Chondrocyte (in vitro differentiated cells): Measurements from ENCODE around the gene FAT4. TPM values are rescaled to one million over a fixed set of nuclear protein-coding genes. Genes with fewer than 3 reads are reported as not detected.

Experiments used
- DNase-seq: peaks from one replicate; pipeline ENCODE4 v3.0.0; 2021; ENCODE audit warnings: mixed read lengths, low spot score
- H3K27ac Mint-ChIP-seq: one replicate; pipeline ENCODE4 v1.8.0; 2021; ENCODE audit warnings: mild to moderate bottlenecking, moderate library complexity, mixed read lengths; ENCODE audit not compliant: unreplicated experiment
- H3K27me3 Mint-ChIP-seq: 2 replicates; pipeline ENCODE4 v1.8.0; 2021; ENCODE audit warnings: low read depth, mixed read lengths
- H3K36me3 Mint-ChIP-seq: 2 replicates; pipeline ENCODE4 v1.8.0; 2021; ENCODE audit warnings: low read depth, mixed read lengths
- H3K4me1 Mint-ChIP-seq: 2 replicates; pipeline ENCODE4 v1.8.0; 2021; ENCODE audit warnings: low read depth, mild to moderate bottlenecking, mixed read lengths
- H3K4me3 Mint-ChIP-seq: one replicate; pipeline ENCODE4 v1.8.0; 2021; ENCODE audit warnings: mild to moderate bottlenecking, moderate library complexity, mixed read lengths; ENCODE audit not compliant: unreplicated experiment
- H3K9me3 Mint-ChIP-seq: 2 replicates; pipeline ENCODE4 v1.8.0; 2021; ENCODE audit warnings: low read depth, mixed read lengths
- total RNA-seq: library from RNA; stranded (reverse); gene quantifications from 3 replicates; pipeline ENCODE4 v1.2.1, GENCODE V29; 2021
- TF ChIP-seq, protein P1 (sequence below): fragments of 200-600 bp; sonication (generic); IDR thresholded peaks from 2 replicates; pipeline ENCODE4 v1.5.0; 2021; ENCODE audit warnings: antibody characterized with exemption, mild to moderate bottlenecking, moderate library complexity

Gene FAT4
- total RNA-seq, 1 donor from 2014 or later = 17.7 TPM

DNA sequence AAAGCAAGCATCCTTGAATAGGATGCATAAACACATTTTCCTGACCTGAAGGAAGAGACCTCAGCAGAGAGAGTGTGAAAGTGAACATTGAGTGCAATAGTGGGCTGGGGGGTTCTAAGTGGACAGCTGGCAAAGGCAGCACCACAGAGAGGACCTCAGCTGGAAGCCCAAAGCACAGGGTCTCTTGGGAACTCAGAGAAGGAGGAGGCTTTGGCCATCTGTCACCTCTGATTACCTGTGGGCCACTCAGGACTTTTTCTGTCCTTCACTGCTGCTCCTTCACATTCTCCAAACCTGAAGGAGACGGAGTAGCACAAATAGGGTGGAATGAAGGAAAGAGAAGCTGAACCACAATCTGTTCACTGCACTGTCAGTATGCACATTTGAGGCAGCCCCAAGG lies 37.9 kb upstream of the FAT4 start:
- H3K36me3 Mint-ChIP-seq = no peaks in the 10 kb centered on the region
- no peaks in the 10 kb centered on the region for H3K9me3 Mint-ChIP-seq
- TF ChIP-seq, protein P1, sequence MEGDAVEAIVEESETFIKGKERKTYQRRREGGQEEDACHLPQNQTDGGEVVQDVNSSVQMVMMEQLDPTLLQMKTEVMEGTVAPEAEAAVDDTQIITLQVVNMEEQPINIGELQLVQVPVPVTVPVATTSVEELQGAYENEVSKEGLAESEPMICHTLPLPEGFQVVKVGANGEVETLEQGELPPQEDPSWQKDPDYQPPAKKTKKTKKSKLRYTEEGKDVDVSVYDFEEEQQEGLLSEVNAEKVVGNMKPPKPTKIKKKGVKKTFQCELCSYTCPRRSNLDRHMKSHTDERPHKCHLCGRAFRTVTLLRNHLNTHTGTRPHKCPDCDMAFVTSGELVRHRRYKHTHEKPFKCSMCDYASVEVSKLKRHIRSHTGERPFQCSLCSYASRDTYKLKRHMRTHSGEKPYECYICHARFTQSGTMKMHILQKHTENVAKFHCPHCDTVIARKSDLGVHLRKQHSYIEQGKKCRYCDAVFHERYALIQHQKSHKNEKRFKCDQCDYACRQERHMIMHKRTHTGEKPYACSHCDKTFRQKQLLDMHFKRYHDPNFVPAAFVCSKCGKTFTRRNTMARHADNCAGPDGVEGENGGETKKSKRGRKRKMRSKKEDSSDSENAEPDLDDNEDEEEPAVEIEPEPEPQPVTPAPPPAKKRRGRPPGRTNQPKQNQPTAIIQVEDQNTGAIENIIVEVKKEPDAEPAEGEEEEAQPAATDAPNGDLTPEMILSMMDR = no peak
- no peaks in the 10 kb centered on the region for H3K27me3 Mint-ChIP-seq
- DNase-seq = no peak
- H3K27ac Mint-ChIP-seq = no peak overlapping the region
- H3K4me3 Mint-ChIP-seq = no peak overlapping the region
- no peaks in the 10 kb centered on the region for H3K4me1 Mint-ChIP-seq

DNA sequence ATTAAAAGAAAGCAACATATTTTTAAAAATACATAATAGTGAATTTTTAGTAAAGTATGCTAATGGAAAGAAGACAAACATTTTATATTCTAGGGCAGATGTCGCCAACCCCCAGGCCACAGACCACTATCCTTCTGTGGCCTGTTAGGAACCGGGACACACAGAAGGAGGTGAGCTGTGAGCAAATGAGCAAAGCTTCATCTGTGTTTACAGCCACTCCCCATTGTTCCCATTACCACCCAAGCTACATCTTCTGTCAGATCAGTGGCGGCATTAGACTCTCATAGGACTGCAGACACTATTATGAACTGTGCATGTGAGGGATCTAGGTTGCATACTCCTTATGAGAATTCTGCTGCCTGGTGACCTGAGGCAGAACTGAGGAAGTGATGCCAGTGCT lies 37.0 kb upstream of the FAT4 start:
- DNase-seq = no peak

DNA sequence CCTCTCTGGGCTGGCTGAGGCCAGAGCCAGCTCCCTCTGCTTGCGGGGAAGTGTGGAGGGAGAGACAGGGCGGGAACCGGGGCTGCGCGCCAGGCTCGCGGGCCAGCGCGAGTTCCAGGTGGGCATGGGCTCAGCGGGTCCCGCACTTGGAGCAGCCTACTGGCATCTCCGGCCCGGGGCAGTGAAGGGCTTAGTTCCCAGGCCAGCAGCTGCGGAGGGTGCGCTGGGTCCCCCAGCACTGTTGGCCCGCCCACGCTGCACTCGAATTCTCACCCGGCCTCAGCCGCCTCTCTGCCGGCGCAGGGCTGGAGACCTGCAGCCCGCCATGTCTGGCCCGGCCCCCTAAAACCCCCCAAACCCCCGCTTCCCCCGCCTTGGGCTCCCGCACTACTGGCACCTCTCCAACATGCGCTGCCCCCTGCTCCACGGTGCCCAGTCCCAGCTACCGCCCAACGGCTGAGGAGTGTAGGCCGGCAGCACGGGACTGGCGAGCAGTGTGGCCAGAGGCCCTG lies 33.8 kb upstream of the FAT4 start:
- Mint-ChIP-seq H3K27me3 (no peaks in the 10 kb centered on the region), H3K4me3 (no peak overlapping the region), H3K27ac (no peak overlapping the region), H3K4me1 (peaks cover 5% of the 10 kb centered on the region), H3K36me3 (no peaks in the 10 kb centered on the region), H3K9me3 (no peaks in the 10 kb centered on the region)
- peak; percentile 87 for DNase-seq
- TF ChIP-seq, protein P1 = no peak

More for the DNA sequence above, 37.0 kb upstream of the FAT4 start:
- Mint-ChIP-seq H3K4me1 (no peaks in the 10 kb centered on the region), H3K27me3 (no peaks in the 10 kb centered on the region), H3K4me3 (no peak overlapping the region), H3K9me3 (no peaks in the 10 kb centered on the region), H3K27ac (no peak overlapping the region), H3K36me3 (no peaks in the 10 kb centered on the region)
- TF ChIP-seq, protein P1 = no peak

DNA sequence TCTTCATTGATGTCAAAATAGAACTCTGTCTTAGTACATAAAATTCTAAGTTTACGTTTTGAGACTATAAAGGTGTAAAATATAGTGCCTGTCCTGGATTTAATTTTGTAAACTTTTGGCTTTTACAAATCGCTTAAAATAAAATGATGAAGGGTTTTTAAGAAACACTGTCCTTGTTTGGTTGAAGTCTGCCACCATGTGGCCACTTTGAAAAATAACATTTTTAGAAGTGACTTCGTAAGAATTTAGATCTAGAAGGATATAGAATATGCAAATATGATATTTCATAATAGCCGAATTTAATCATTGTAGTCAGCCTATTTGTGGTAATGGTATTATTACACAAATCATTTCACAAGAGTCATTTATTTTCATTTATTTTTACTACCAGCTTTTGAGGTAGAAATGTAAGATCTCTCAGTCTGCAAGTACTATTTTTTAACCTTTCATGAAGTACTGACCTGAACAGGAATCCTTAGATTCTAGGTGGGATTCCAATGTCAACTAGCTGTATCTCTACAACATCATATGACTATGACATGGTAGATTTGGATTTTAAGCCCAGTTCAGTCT lies 31.0 kb upstream of the FAT4 start:
- Mint-ChIP-seq H3K9me3 (no peaks in the 10 kb centered on the region), H3K4me1 (peaks cover 5% of the 10 kb centered on the region), H3K27me3 (no peaks in the 10 kb centered on the region), H3K4me3 (no peak overlapping the region), H3K27ac (no peak overlapping the region), H3K36me3 (no peaks in the 10 kb centered on the region)
- TF ChIP-seq, protein P1 = peak; percentile 96
- no peak for DNase-seq

DNA sequence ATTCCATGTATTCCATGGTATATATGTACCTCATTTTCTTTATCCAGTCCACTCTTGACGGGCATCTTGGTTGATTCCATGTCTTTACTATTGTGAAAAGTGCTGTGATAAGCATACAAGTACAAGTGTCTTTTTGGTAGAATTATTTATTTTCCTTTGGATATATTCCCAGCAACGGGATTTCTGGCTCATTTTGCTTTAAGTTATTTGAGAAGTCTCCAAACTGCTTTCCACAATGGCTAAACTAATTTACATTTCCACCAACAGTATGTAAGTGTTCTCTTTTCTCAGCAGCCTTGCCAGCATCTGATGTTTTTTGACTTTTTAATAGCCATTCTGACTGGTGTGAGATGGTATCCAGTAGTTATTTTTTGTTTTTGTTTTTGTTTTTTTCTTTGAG lies 17.6 kb upstream of the FAT4 start:
- DNase-seq = no peak
- no peaks in the 10 kb centered on the region for H3K36me3 Mint-ChIP-seq
- no peak overlapping the region for H3K27ac Mint-ChIP-seq
- H3K4me3 Mint-ChIP-seq = no peak overlapping the region
- no peaks in the 10 kb centered on the region for H3K27me3 Mint-ChIP-seq
- peaks cover 5% of the 10 kb centered on the region for H3K9me3 Mint-ChIP-seq
- TF ChIP-seq, protein P1 = no peak
- H3K4me1 Mint-ChIP-seq = peaks cover 3% of the 10 kb centered on the region
